Peyer's patch (tissue), 4 donors: ENCODE measurements around the gene MYO1H.

Source experiments
- CTCF ChIP-seq, 6 experiments: fragments of 450-650 bp in 4 of 6; fragments of 200-600 bp in 2 of 6; sonication (generic) in 1 of 6; IDR thresholded peaks; one replicate each; pipeline ENCODE4 v1.5.1; 2017 to 2019; ENCODE audit warnings: antibody characterized with exemption in 6 of 6, mild to moderate bottlenecking in 3 of 6, moderate library complexity in 1 of 6
- POLR2A ChIP-seq, 2 donors: fragments of 450-650 bp; IDR thresholded peaks; one replicate each; pipeline ENCODE4 v1.5.1; 2017; ENCODE audit warnings: antibody characterized with exemption in 2 of 2, mild to moderate bottlenecking in 2 of 2, moderate library complexity in 2 of 2

GRCh38 chr12:109432842-109433304, 85.2 kb downstream of the MYO1H start:
- TF ChIP-seq CTCF (IDR thresholded peaks at IDR 0.05) = peak; percentile 41 to 81 (median 68)
- TF ChIP-seq POLR2A (IDR thresholded peaks at IDR 0.05) = no peak
